Neutrophil (primary cell): ENCODE measurements around the gene TEAD4.

Experiments used
- H3K27ac ChIP-seq: fragments of 200-600 bp; sonication (generic); 2 replicates; pipeline ENCODE4 v1.5.1; 2016; ENCODE audit warnings: mild to moderate bottlenecking, moderate library complexity
- H3K27me3 ChIP-seq: fragments of 200-600 bp; sonication (generic); 2 replicates; pipeline ENCODE4 v1.6.0; 2016; ENCODE audit warnings: mild to moderate bottlenecking
- H3K36me3 ChIP-seq: fragments of 200-600 bp; sonication (generic); 2 replicates; pipeline ENCODE4 v1.5.1; 2017
- H3K4me1 ChIP-seq, 2 experiments: fragments of 200-600 bp in 1 of 2; sonication (generic) in 1 of 2; 1 replicate in 1 of 2; 2 replicates in 1 of 2; pipeline versions ENCODE4 v1.5.1 to v1.6.1; 2013 to 2016; ENCODE audit warnings: low read depth in 1 of 2, low read length in 1 of 2, mild to moderate bottlenecking in 1 of 2, moderate library complexity in 1 of 2; ENCODE audit not compliant: control insufficient read depth in 1 of 2, insufficient read depth in 1 of 2
- H3K4me3 ChIP-seq, 2 experiments: fragments of 200-600 bp in 1 of 2; sonication (generic) in 1 of 2; 1 replicate in 1 of 2; 2 replicates in 1 of 2; pipeline ENCODE4 v1.5.1; 2013 to 2016; ENCODE audit warnings: low read depth in 1 of 2, low read length in 1 of 2, mild to moderate bottlenecking in 1 of 2, moderate library complexity in 1 of 2
- H3K9me3 ChIP-seq: fragments of 200-600 bp; sonication (generic); 2 replicates; pipeline ENCODE4 v1.5.1; 2016
- TF ChIP-seq, protein P1 (sequence below): fragments of 200-600 bp; sonication (generic); IDR thresholded peaks from 2 replicates; pipeline ENCODE4 v1.5.1; 2016; ENCODE audit warnings: antibody characterized with exemption

TEAD4 gene

GRCh38 chr12:2959192-2959504 lies at the start of gene TEAD4:
TSS of gene TEAD4 (plus strand) at chr12:2959397.
- no peaks in the 10 kb centered on the region for H3K36me3 ChIP-seq
- no peaks in the 10 kb centered on the region for H3K4me1 ChIP-seq
- no peaks in the 10 kb centered on the region for H3K9me3 ChIP-seq
- TF ChIP-seq, protein P1, sequence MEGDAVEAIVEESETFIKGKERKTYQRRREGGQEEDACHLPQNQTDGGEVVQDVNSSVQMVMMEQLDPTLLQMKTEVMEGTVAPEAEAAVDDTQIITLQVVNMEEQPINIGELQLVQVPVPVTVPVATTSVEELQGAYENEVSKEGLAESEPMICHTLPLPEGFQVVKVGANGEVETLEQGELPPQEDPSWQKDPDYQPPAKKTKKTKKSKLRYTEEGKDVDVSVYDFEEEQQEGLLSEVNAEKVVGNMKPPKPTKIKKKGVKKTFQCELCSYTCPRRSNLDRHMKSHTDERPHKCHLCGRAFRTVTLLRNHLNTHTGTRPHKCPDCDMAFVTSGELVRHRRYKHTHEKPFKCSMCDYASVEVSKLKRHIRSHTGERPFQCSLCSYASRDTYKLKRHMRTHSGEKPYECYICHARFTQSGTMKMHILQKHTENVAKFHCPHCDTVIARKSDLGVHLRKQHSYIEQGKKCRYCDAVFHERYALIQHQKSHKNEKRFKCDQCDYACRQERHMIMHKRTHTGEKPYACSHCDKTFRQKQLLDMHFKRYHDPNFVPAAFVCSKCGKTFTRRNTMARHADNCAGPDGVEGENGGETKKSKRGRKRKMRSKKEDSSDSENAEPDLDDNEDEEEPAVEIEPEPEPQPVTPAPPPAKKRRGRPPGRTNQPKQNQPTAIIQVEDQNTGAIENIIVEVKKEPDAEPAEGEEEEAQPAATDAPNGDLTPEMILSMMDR: no peak
- no peak within 1 kb of the TSS for H3K4me3 ChIP-seq
- H3K27ac ChIP-seq: no peak within 1 kb of the TSS
- peaks cover 85% of the 10 kb centered on the region for H3K27me3 ChIP-seq

GRCh38 chr12:2912216-2912575 lies 47.0 kb upstream of the TEAD4 start:
- no peaks in the 10 kb centered on the region for H3K9me3 ChIP-seq
- H3K4me1 ChIP-seq: no peaks in the 10 kb centered on the region
- no peak overlapping the region for H3K4me3 ChIP-seq
- no peak overlapping the region for H3K27ac ChIP-seq
- no peaks in the 10 kb centered on the region for H3K36me3 ChIP-seq
- TF ChIP-seq, protein P1: no peak
- H3K27me3 ChIP-seq: no peaks in the 10 kb centered on the region

GRCh38 chr12:2919249-2919648 lies 39.9 kb upstream of the TEAD4 start:
- H3K9me3 ChIP-seq: no peaks in the 10 kb centered on the region
- no peak overlapping the region for H3K27ac ChIP-seq
- H3K27me3 ChIP-seq: no peaks in the 10 kb centered on the region
- TF ChIP-seq, protein P1: no peak
- no peaks in the 10 kb centered on the region for H3K4me1 ChIP-seq
- no peak overlapping the region for H3K4me3 ChIP-seq
- no peaks in the 10 kb centered on the region for H3K36me3 ChIP-seq

DNA sequence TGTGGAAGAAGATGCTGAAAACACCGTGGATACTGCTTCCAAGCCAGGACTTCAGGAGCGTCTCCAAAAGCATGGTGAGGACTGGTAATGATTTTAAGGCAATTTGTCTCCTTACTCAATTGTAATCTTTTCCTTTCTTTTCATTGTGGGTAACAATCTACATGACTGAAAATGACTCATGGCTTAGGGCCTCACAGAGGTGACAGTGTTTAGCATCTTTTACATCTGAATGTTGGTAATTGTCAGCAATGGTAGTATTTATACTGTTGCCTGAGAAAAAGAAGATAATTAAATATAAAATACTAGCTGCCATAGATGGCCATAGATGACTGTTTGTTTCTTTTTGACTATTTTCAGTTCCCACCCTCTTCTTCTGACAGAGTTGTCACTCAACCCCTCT lies 36.9 kb upstream of the TEAD4 start:
- TF ChIP-seq, protein P1: no peak
- H3K4me3 ChIP-seq: no peak overlapping the region
- no peaks in the 10 kb centered on the region for H3K36me3 ChIP-seq
- no peak overlapping the region for H3K27ac ChIP-seq
- H3K27me3 ChIP-seq: no peaks in the 10 kb centered on the region
- no peaks in the 10 kb centered on the region for H3K9me3 ChIP-seq
- no peaks in the 10 kb centered on the region for H3K4me1 ChIP-seq

DNA sequence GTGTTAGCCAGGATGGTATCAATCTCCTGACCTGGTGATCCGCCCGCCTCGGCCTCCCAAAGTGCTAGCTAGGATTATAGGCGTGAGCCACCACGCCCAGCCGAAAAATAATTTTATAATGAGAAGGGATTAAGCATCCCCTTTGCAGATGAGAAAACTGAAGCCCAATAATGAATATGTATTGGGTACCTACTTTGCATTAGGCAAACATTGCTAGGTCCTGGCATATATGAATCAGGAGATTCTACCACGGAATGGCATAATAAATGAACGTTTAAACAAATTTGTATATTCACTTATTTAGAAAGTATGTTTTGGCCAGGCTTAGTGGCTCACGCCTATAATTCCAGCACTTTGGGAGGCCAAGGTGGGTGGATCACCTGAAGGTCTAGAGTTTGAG lies 36.1 kb upstream of the TEAD4 start:
- Histone ChIP-seq H3K4me1 (no peaks in the 10 kb centered on the region), H3K27ac (no peak overlapping the region), H3K4me3 (no peak overlapping the region), H3K27me3 (no peaks in the 10 kb centered on the region), H3K36me3 (no peaks in the 10 kb centered on the region), H3K9me3 (no peaks in the 10 kb centered on the region)
- TF ChIP-seq, protein P1: no peak

- Histone ChIP-seq H3K27me3 (no peaks in the 10 kb centered on the region), H3K27ac (no peak overlapping the region), H3K4me3 (no peak overlapping the region), H3K4me1 (no peaks in the 10 kb centered on the region), H3K9me3 (no peaks in the 10 kb centered on the region), H3K36me3 (no peaks in the 10 kb centered on the region)
- TF ChIP-seq, protein P1: no peak
These were observed 35.2 kb upstream of the TEAD4 start for GRCh38 chr12:2924019-2924418.
